Ishikawa (cell line): ENCODE data around the gene CLEC4C.
"Not testable (repeated sequence)": the region's sequence is repeated elsewhere in the genome, so short reads cannot be mapped to it uniquely, and the experiment has no call there.

ENCODE experiments used
- CEBPB ChIP-seq: IDR thresholded peaks from 2 replicates; pipeline ENCODE4 v1.6.1; 2012
- CREB1 ChIP-seq: IDR thresholded peaks from 2 replicates; pipeline ENCODE4 v1.6.1; 2012; ENCODE audit warnings: low read depth
- EGR1 ChIP-seq: IDR thresholded peaks from 2 replicates; pipeline ENCODE4 v1.6.1; 2012
- EP300 ChIP-seq: IDR thresholded peaks from 2 replicates; pipeline ENCODE4 v1.6.1; 2012; ENCODE audit warnings: borderline replicate concordance
- MAX ChIP-seq: IDR thresholded peaks from 2 replicates; pipeline ENCODE4 v1.6.1; 2012
- NFIC ChIP-seq: IDR thresholded peaks from 2 replicates; pipeline ENCODE4 v1.6.1; 2012
- RAD21 ChIP-seq: IDR thresholded peaks from 2 replicates; pipeline ENCODE4 v1.6.1; 2012; ENCODE audit warnings: low read depth
- REST ChIP-seq: IDR thresholded peaks from 2 replicates; pipeline ENCODE4 v1.6.1; 2012; ENCODE audit warnings: low read depth, mild to moderate bottlenecking
- TAF1 ChIP-seq: IDR thresholded peaks from 2 replicates; pipeline ENCODE4 v1.6.1; 2012; ENCODE audit warnings: low read depth, mild to moderate bottlenecking
- TCF12 ChIP-seq: IDR thresholded peaks from 2 replicates; pipeline ENCODE4 v1.6.1; 2012; ENCODE audit warnings: low read depth
- TEAD4 ChIP-seq: IDR thresholded peaks from 2 replicates; pipeline ENCODE4 v1.6.1; 2012
- USF1 ChIP-seq: IDR thresholded peaks from 2 replicates; pipeline ENCODE4 v1.6.1; 2012
- YY1 ChIP-seq: IDR thresholded peaks from 2 replicates; pipeline ENCODE4 v1.6.1; 2012; ENCODE audit warnings: low read depth
- ZBTB7A ChIP-seq: IDR thresholded peaks from 2 replicates; pipeline ENCODE4 v1.6.1; 2012; ENCODE audit warnings: low read depth

The CLEC4C gene

GRCh38 chr12:7747246-7747645, at the start of gene CLEC4C:
CLEC4C (minus strand) TSS chr12:7747375; CDS start chr12:7747348, 27 bp downstream.
- TF ChIP-seq REST (no peak), TAF1 (no peak), ZBTB7A (no peak), EGR1 (no peak)

GRCh38 chr12:7793211-7793610, 46.0 kb upstream of the CLEC4C start:
- TF ChIP-seq YY1 (no peak), ZBTB7A (no peak), REST (no peak), EP300 (no peak), NFIC (no peak), TEAD4 (no peak), USF1 (no peak), EGR1 (no peak), TCF12 (no peak)

- TF ChIP-seq RAD21, MAX, REST: not testable (repeated sequence)
These were observed 41.8 kb upstream of the CLEC4C start, which contains the start of gene NANOG for GRCh38 chr12:7788884-7789528. NANOG (plus strand) TSS chr12:7789402; CDS start chr12:7789615, 213 bp downstream.

GRCh38 chr12:7788294-7788660, 41.1 kb upstream of the CLEC4C start:
- no peak for TF ChIP-seq NFIC
- TF ChIP-seq RAD21 = no peak

- no peak for TF ChIP-seq REST
- no peak for TF ChIP-seq ZBTB7A
- TF ChIP-seq CEBPB = no peak
- no peak for TF ChIP-seq EGR1
- TF ChIP-seq USF1 = no peak
- no peak for TF ChIP-seq CREB1
These were observed 40.6 kb upstream of the CLEC4C start for GRCh38 chr12:7787574-7788293.
